Measurements from ENCODE around the gene DISC1.
"Not testable (repeated sequence)": the region's sequence is repeated elsewhere in the genome, so short reads cannot be mapped to it uniquely, and the experiment has no call there.

The DISC1 gene

GRCh38 chr1:231940701-231941100 is 314.1 kb downstream of the DISC1 start:
- in situ Hi-C loops (cut with HindIII; ENCODE audit: low sequenced_read_pairs) = no loop called here

- in situ Hi-C loops (cut with HindIII; ENCODE audit: low sequenced_read_pairs) = no loop called here
These were observed 316.5 kb downstream of the DISC1 start for GRCh38 chr1:231943084-231943483.

- in situ Hi-C loops (cut with HindIII; ENCODE audit: low sequenced_read_pairs) = not testable (repeated sequence)
These were observed 321.5 kb downstream of the DISC1 start for GRCh38 chr1:231948102-231948501.

GRCh38 chr1:231949277-231950091 is 322.9 kb downstream of the DISC1 start:
- in situ Hi-C loops (cut with HindIII; ENCODE audit: low sequenced_read_pairs) = no loop called here

GRCh38 chr1:231950331-231951128 is 323.9 kb downstream of the DISC1 start:
- in situ Hi-C loops (cut with HindIII; ENCODE audit: low sequenced_read_pairs) = no loop called here

- in situ Hi-C loops (cut with HindIII; ENCODE audit: low sequenced_read_pairs) = no loop called here
These were observed 324.8 kb downstream of the DISC1 start for GRCh38 chr1:231951374-231951773.

- in situ Hi-C loops (cut with HindIII; ENCODE audit: low sequenced_read_pairs) = no loop called here
These were observed 325.6 kb downstream of the DISC1 start for GRCh38 chr1:231952154-231952553.

GRCh38 chr1:231953660-231954059 is 327.1 kb downstream of the DISC1 start:
- in situ Hi-C loops (cut with HindIII; ENCODE audit: low sequenced_read_pairs) = no loop called here

- in situ Hi-C loops (cut with HindIII; ENCODE audit: low sequenced_read_pairs) = no loop called here
These were observed 328.2 kb downstream of the DISC1 start for GRCh38 chr1:231954751-231955150.

- in situ Hi-C loops (cut with HindIII; ENCODE audit: low sequenced_read_pairs) = no loop called here
These were observed 330.8 kb downstream of the DISC1 start for GRCh38 chr1:231957359-231957758.

- in situ Hi-C loops (cut with HindIII; ENCODE audit: low sequenced_read_pairs) = no loop called here
These were observed 331.9 kb downstream of the DISC1 start for GRCh38 chr1:231958448-231958847.

- in situ Hi-C loops (cut with HindIII; ENCODE audit: low sequenced_read_pairs) = no loop called here
These were observed 332.8 kb downstream of the DISC1 start for GRCh38 chr1:231959225-231959884.

GRCh38 chr1:231961801-231962200 is 335.2 kb downstream of the DISC1 start:
- in situ Hi-C loops (cut with HindIII; ENCODE audit: low sequenced_read_pairs) = not testable (repeated sequence)

- in situ Hi-C loops (cut with HindIII; ENCODE audit: low sequenced_read_pairs) = no loop called here
These were observed 336.0 kb downstream of the DISC1 start for GRCh38 chr1:231962636-231963035.

- in situ Hi-C loops (cut with HindIII; ENCODE audit: low sequenced_read_pairs) = no loop called here
These were observed 337.7 kb downstream of the DISC1 start for GRCh38 chr1:231964241-231964640.

GRCh38 chr1:231964961-231965360 is 338.4 kb downstream of the DISC1 start:
- in situ Hi-C loops (cut with HindIII; ENCODE audit: low sequenced_read_pairs) = no loop called here

- in situ Hi-C loops (cut with HindIII; ENCODE audit: low sequenced_read_pairs) = no loop called here
These were observed 339.0 kb downstream of the DISC1 start for GRCh38 chr1:231965615-231966014.

GRCh38 chr1:231966983-231967382 is 340.4 kb downstream of the DISC1 start:
- in situ Hi-C loops (cut with HindIII; ENCODE audit: low sequenced_read_pairs) = no loop called here

GRCh38 chr1:231969076-231969475 is 342.5 kb downstream of the DISC1 start:
- in situ Hi-C loops (cut with HindIII; ENCODE audit: low sequenced_read_pairs) = no loop called here

- in situ Hi-C loops (cut with HindIII; ENCODE audit: low sequenced_read_pairs) = not testable (repeated sequence)
These were observed 343.2 kb downstream of the DISC1 start for GRCh38 chr1:231969761-231970160.

GRCh38 chr1:231970684-231971083 is 344.1 kb downstream of the DISC1 start:
- in situ Hi-C loops (cut with HindIII; ENCODE audit: low sequenced_read_pairs) = no loop called here

Measured in endothelial cell of hepatic sinusoid (primary cell).